ENCODE measurements around the gene MRPL11. TPM values are rescaled to one million over a fixed set of nuclear protein-coding genes. Genes with fewer than 3 reads are reported as not detected.

MRPL11 gene
- total RNA-seq, 1 experiment from 2014 or later = 69.1 TPM

DNA sequence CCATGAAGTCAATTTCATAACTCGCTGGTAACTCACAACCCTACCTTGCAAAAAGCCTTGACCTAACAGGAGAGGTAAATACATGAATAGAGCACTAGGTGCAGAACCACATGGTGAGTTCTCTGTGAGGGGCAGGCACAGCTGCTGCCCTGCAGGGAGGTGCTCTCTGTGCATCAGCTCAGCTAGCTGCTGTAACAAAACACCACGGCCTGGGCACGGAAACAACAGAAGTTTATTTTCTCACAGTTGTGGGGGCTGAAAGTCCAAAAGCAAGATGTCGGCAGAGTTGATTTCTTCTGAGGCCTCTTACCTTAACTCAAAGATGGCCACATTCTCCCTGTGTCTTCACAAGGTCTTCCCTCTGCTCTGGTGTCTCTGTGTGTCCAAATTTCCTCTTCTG, 13.0 kb upstream of the MRPL11 start:
- Mint-ChIP-seq H3K9me3 (ENCODE audit: unreplicated experiment) (no peaks in the 10 kb centered on the region), H3K4me1 (ENCODE audit: insufficient read depth, unreplicated experiment) (peaks cover 4% of the 10 kb centered on the region), H3K27me3 (ENCODE audit: insufficient read depth, unreplicated experiment) (peaks cover 55% of the 10 kb centered on the region), H3K4me3 (ENCODE audit: unreplicated experiment) (no peak overlapping the region), H3K36me3 (ENCODE audit: insufficient read depth, unreplicated experiment) (peaks cover 6% of the 10 kb centered on the region), H3K27ac (ENCODE audit: low read depth, unreplicated experiment) (no peak overlapping the region)
- POLR2A ChIA-PET = no interaction called here
- TF ChIP-seq, protein P1, sequence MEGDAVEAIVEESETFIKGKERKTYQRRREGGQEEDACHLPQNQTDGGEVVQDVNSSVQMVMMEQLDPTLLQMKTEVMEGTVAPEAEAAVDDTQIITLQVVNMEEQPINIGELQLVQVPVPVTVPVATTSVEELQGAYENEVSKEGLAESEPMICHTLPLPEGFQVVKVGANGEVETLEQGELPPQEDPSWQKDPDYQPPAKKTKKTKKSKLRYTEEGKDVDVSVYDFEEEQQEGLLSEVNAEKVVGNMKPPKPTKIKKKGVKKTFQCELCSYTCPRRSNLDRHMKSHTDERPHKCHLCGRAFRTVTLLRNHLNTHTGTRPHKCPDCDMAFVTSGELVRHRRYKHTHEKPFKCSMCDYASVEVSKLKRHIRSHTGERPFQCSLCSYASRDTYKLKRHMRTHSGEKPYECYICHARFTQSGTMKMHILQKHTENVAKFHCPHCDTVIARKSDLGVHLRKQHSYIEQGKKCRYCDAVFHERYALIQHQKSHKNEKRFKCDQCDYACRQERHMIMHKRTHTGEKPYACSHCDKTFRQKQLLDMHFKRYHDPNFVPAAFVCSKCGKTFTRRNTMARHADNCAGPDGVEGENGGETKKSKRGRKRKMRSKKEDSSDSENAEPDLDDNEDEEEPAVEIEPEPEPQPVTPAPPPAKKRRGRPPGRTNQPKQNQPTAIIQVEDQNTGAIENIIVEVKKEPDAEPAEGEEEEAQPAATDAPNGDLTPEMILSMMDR (IDR thresholded peaks at IDR 0.05; ENCODE audit: unreplicated experiment) = no peak
- BruUV-seq (replicated peaks) = no TSS peak
- intact Hi-C loops (cut with micrococcal nuclease) = no loop called here
- DNase-seq (ENCODE audit: unreplicated experiment) = no peak
- CTCF ChIA-PET = interaction anchor here (1.0 kb wide), 1 partner anchor 22 kb away, joined by 3 read pairs; no protein-coding TSS in a partner anchor

DNA sequence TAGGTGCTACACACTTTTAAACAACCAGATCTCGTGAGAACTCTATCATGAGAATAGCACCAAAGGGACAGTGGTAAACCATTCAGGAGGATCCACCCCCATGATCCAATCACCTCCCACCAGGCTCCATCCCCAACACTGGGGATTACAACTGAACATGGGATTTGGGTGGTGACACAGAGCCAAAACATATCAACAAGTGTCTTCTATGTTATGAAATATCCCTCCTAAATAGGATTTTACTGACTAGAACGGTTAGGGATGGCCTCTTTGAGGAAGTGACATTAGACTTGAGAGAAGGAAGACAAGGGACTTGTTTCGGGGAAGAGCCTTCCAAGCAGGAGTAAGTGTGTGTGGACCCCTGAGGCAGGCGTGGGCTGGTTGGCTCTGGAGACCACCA, 11.9 kb upstream of the MRPL11 start:
- H3K4me3 Mint-ChIP-seq (ENCODE audit: unreplicated experiment) = no peak overlapping the region
- BruUV-seq (replicated peaks) = no TSS peak
- H3K4me1 Mint-ChIP-seq (ENCODE audit: insufficient read depth, unreplicated experiment) = peaks cover 4% of the 10 kb centered on the region
- H3K27me3 Mint-ChIP-seq (ENCODE audit: insufficient read depth, unreplicated experiment) = peaks cover 56% of the 10 kb centered on the region
- TF ChIP-seq, protein P1 (IDR thresholded peaks at IDR 0.05; ENCODE audit: unreplicated experiment) = no peak
- H3K9me3 Mint-ChIP-seq (ENCODE audit: unreplicated experiment) = no peaks in the 10 kb centered on the region
- CTCF ChIA-PET = interaction anchor here (0.6 kb wide), 1 partner anchor 283 kb away, joined by 4 read pairs; no protein-coding TSS in a partner anchor
- no peak overlapping the region for H3K27ac Mint-ChIP-seq (ENCODE audit: low read depth, unreplicated experiment)
- POLR2A ChIA-PET = no interaction called here
- DNase-seq (ENCODE audit: unreplicated experiment) = no peak
- H3K36me3 Mint-ChIP-seq (ENCODE audit: insufficient read depth, unreplicated experiment) = peaks cover 6% of the 10 kb centered on the region
- intact Hi-C loops (cut with micrococcal nuclease) = no loop called here

DNA sequence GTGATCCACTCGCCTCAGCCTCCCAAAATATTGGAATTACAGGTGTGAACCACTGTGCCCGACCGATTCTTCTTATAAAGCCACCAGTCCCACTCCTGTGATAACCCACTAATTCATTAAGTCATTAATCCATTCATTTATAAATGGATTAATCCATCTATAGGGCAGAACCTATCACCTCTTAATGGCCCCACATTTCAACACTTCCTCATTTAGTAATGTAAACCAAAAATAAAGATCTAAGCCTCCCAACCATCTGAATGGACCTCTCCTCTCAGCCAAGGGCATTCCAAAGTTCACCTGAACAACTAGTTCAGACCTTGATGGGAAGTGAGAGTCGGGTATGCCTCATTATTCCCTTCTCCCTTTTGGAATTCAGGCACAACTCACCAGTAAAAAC, 9.9 kb upstream of the MRPL11 start:
- H3K9me3 Mint-ChIP-seq (ENCODE audit: unreplicated experiment) = no peaks in the 10 kb centered on the region
- H3K27ac Mint-ChIP-seq (ENCODE audit: low read depth, unreplicated experiment) = no peak overlapping the region
- CTCF ChIA-PET = interaction anchor here (0.6 to 1.9 kb wide), 2 partner anchors 10 to 162 kb away, joined by 3 to 7 read pairs; partner anchors contain the start of gene MRPL11
- peaks cover 56% of the 10 kb centered on the region for H3K27me3 Mint-ChIP-seq (ENCODE audit: insufficient read depth, unreplicated experiment)
- intact Hi-C loops (cut with micrococcal nuclease) = no loop called here
- no peaks in the 10 kb centered on the region for H3K36me3 Mint-ChIP-seq (ENCODE audit: insufficient read depth, unreplicated experiment)
- DNase-seq (ENCODE audit: unreplicated experiment) = no peak
- no peak overlapping the region for H3K4me3 Mint-ChIP-seq (ENCODE audit: unreplicated experiment)
- BruUV-seq (replicated peaks) = no TSS peak
- H3K4me1 Mint-ChIP-seq (ENCODE audit: insufficient read depth, unreplicated experiment) = peaks cover 6% of the 10 kb centered on the region
- POLR2A ChIA-PET = no interaction called here
- TF ChIP-seq, protein P1 (IDR thresholded peaks at IDR 0.05; ENCODE audit: unreplicated experiment) = no peak

DNA sequence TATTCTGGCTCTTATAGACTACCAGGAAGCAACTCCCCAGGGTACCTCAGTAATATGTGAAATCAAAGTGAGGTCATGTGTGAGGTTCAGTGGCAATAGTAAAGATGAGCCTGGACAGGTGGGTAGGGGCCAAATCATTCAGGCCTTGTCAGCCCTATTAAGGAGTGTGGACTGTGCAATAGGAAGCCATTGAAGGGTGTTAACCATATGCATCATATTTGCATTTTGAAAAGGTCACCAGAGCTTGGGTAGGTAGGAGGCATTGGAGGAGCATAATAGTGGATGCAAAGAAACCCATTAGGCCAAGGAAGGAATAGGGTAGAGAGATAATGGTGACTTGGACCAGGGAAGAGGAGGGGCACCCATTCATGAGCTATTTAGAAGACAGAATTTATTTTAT, 8.4 kb upstream of the MRPL11 start:
- CTCF ChIA-PET = interaction anchor here (1.9 kb wide), 1 partner anchor 8 kb away, joined by 7 read pairs; the partner anchor contains the start of gene MRPL11
- POLR2A ChIA-PET = interaction anchor here (1.4 kb wide), 1 partner anchor 111 kb away, joined by 3 read pairs; the partner anchor contains the start of gene RIN1
- intact Hi-C loops (cut with micrococcal nuclease) = no loop called here
- H3K4me3 Mint-ChIP-seq (ENCODE audit: unreplicated experiment) = no peak overlapping the region
- no peaks in the 10 kb centered on the region for H3K9me3 Mint-ChIP-seq (ENCODE audit: unreplicated experiment)
- no TSS peak for BruUV-seq (replicated peaks)
- no peaks in the 10 kb centered on the region for H3K36me3 Mint-ChIP-seq (ENCODE audit: insufficient read depth, unreplicated experiment)
- peaks cover 50% of the 10 kb centered on the region for H3K27me3 Mint-ChIP-seq (ENCODE audit: insufficient read depth, unreplicated experiment)
- H3K27ac Mint-ChIP-seq (ENCODE audit: low read depth, unreplicated experiment) = no peak overlapping the region
- peaks cover 15% of the 10 kb centered on the region for H3K4me1 Mint-ChIP-seq (ENCODE audit: insufficient read depth, unreplicated experiment)
- TF ChIP-seq, protein P1 (IDR thresholded peaks at IDR 0.05; ENCODE audit: unreplicated experiment) = no peak
- DNase-seq (ENCODE audit: unreplicated experiment) = no peak

Data from MCF 10A (cell line).